WTC11 (cell line): ENCODE data around the gene TSEN54. TPM values are rescaled to one million over a fixed set of nuclear protein-coding genes. Genes with fewer than 3 reads are reported as not detected.

Experiments
- ATAC-seq: fragments of 200-7000 bp; cut with Tn5 transposase; 2 replicates; pipeline ENCODE4 v1.10.0; 2021; ENCODE audit warnings: mild to moderate bottlenecking, moderate library complexity
- CTCF ChIA-PET: fragments of 300-600 bp; sonication (Branson Sonifier 250); formaldehyde crosslinking; loops from one replicate; lab custom pipeline; 2021; ENCODE audit warnings: antibody characterized with exemption; lab: Charles Lee
- POLR2A ChIA-PET: fragments of 350-600 bp; sonication (Branson Sonifier 250); formaldehyde crosslinking; loops from one replicate; lab custom pipeline; 2021; ENCODE audit warnings: antibody characterized with exemption; lab: Charles Lee
- DNase-seq: peaks from one replicate; pipeline ENCODE4 v3.0.0; 2021; ENCODE audit warnings: low spot score
- H3K27ac Mint-ChIP-seq: 2 replicates; pipeline ENCODE4 v1.8.0; 2021; ENCODE audit warnings: mixed read lengths
- H3K27me3 Mint-ChIP-seq: 2 replicates; pipeline ENCODE4 v1.8.0; 2021; ENCODE audit warnings: low read depth, mild to moderate bottlenecking, moderate library complexity, mixed read lengths
- H3K36me3 Mint-ChIP-seq: 2 replicates; pipeline ENCODE4 v1.8.0; 2021; ENCODE audit warnings: mixed read lengths
- H3K4me1 Mint-ChIP-seq: 2 replicates; pipeline ENCODE4 v1.8.0; 2022; ENCODE audit warnings: mixed read lengths
- H3K4me3 Mint-ChIP-seq: 2 replicates; pipeline ENCODE4 v1.8.0; 2021; ENCODE audit warnings: mild to moderate bottlenecking, moderate library complexity, mixed read lengths
- H3K9me3 Mint-ChIP-seq: 2 replicates; pipeline ENCODE4 v1.8.0; 2021; ENCODE audit warnings: mixed read lengths
- ATF1 ChIP-seq: sonication (generic); formaldehyde crosslinking; IDR thresholded peaks from 2 replicates; pipeline ENCODE4 v1.8.1; 2023; ENCODE audit warnings: mild to moderate bottlenecking, moderate library complexity, missing genetic modification reagents
- CBFB ChIP-seq: sonication (generic); formaldehyde crosslinking; IDR thresholded peaks from 2 replicates; pipeline ENCODE4 v1.8.1; 2022; ENCODE audit warnings: mild to moderate bottlenecking, low read depth, missing genetic modification reagents
- CREB1 ChIP-seq: sonication (generic); formaldehyde crosslinking; IDR thresholded peaks from 2 replicates; pipeline ENCODE4 v1.8.0; 2023; ENCODE audit warnings: mild to moderate bottlenecking, missing genetic modification reagents
- FOXP4 ChIP-seq: sonication (generic); formaldehyde crosslinking; IDR thresholded peaks from 2 replicates; pipeline ENCODE4 v1.8.0; 2022; ENCODE audit warnings: mild to moderate bottlenecking, missing genetic modification reagents
- GRHL2 ChIP-seq: fragments of 250-450 bp; sonication (Bioruptor Pico); IDR thresholded peaks from 2 replicates; pipeline ENCODE4 v1.8.0; 2022; ENCODE audit warnings: mild to moderate bottlenecking, moderate library complexity; ENCODE audit not compliant: insufficient replicate concordance, severe bottlenecking
- HMGXB4 ChIP-seq: sonication (generic); formaldehyde crosslinking; IDR thresholded peaks from 2 replicates; pipeline ENCODE4 v1.8.1; 2023; ENCODE audit warnings: mild to moderate bottlenecking, moderate library complexity, missing genetic modification reagents
- KAT7 ChIP-seq: sonication (generic); formaldehyde crosslinking; IDR thresholded peaks from 2 replicates; pipeline ENCODE4 v1.8.1; 2023; ENCODE audit warnings: missing genetic modification reagents, mild to moderate bottlenecking, borderline replicate concordance
- NFE2L1 ChIP-seq: sonication (generic); formaldehyde crosslinking; IDR thresholded peaks from 2 replicates; pipeline ENCODE4 v1.8.1; 2023; ENCODE audit warnings: missing genetic modification reagents
- NR1H2 ChIP-seq: sonication (generic); formaldehyde crosslinking; IDR thresholded peaks from 2 replicates; pipeline ENCODE4 v1.9.0; 2021; ENCODE audit warnings: mild to moderate bottlenecking, moderate library complexity, missing genetic modification reagents
- NR3C1 ChIP-seq: sonication (generic); formaldehyde crosslinking; conservative IDR thresholded peaks from 2 replicates; pipeline ENCODE4 v1.8.1; 2023; ENCODE audit warnings: low read depth, mild to moderate bottlenecking, missing genetic modification reagents
- PREB ChIP-seq: sonication (generic); formaldehyde crosslinking; IDR thresholded peaks from 2 replicates; pipeline ENCODE4 v1.8.1; 2022; ENCODE audit warnings: mild to moderate bottlenecking, missing genetic modification reagents, moderate library complexity, borderline replicate concordance
- PRRX2 ChIP-seq: fragments of 250-450 bp; sonication (Bioruptor Pico); IDR thresholded peaks from 2 replicates; pipeline ENCODE4 v1.8.0; 2021; ENCODE audit warnings: mild to moderate bottlenecking
- SOX15 ChIP-seq: fragments of 250-450 bp; sonication (Bioruptor Pico); IDR thresholded peaks from 2 replicates; pipeline ENCODE4 v1.9.0; 2021; ENCODE audit warnings: mild to moderate bottlenecking
- TP53 ChIP-seq: sonication (generic); formaldehyde crosslinking; IDR thresholded peaks from 2 replicates; pipeline ENCODE4 v1.8.1; 2023; ENCODE audit warnings: mild to moderate bottlenecking, missing genetic modification reagents
- USF1 ChIP-seq: sonication (generic); formaldehyde crosslinking; IDR thresholded peaks from 2 replicates; pipeline ENCODE4 v1.8.0; 2022; ENCODE audit warnings: mild to moderate bottlenecking, missing genetic modification reagents
- ZNF219 ChIP-seq: sonication (generic); formaldehyde crosslinking; IDR thresholded peaks from 2 replicates; pipeline ENCODE4 v1.8.0; 2023; ENCODE audit warnings: missing genetic modification reagents, mild to moderate bottlenecking, borderline replicate concordance
- ZNF232 ChIP-seq: sonication (generic); formaldehyde crosslinking; IDR thresholded peaks from 2 replicates; pipeline ENCODE4 v1.8.0; 2022; ENCODE audit warnings: mild to moderate bottlenecking, missing genetic modification reagents
- ZNF281 ChIP-seq: sonication (generic); formaldehyde crosslinking; IDR thresholded peaks from 2 replicates; pipeline ENCODE4 v1.8.0; 2023; ENCODE audit warnings: mild to moderate bottlenecking, missing genetic modification reagents
- ZNF425 ChIP-seq: fragments of 250-450 bp; sonication (Bioruptor Pico); conservative IDR thresholded peaks from 2 replicates; pipeline ENCODE4 v1.9.0; 2021; ENCODE audit warnings: mild to moderate bottlenecking
- ZNF512 ChIP-seq: sonication (generic); formaldehyde crosslinking; IDR thresholded peaks from 2 replicates; pipeline ENCODE4 v1.8.1; 2022; ENCODE audit warnings: missing genetic modification reagents, borderline replicate concordance
- ZNF671 ChIP-seq: fragments of 250-450 bp; sonication (Bioruptor Pico); IDR thresholded peaks from 2 replicates; pipeline ENCODE4 v1.8.0; 2021; ENCODE audit warnings: mild to moderate bottlenecking
- total RNA-seq: library from RNA; stranded (reverse); gene quantifications from 3 replicates; pipeline ENCODE4 v1.2.3, GENCODE V29; 2021

TSEN54 gene
- total RNA-seq, 1 experiment from 2014 or later: 53.4 TPM

GRCh38 chr17:75489511-75489955, 26.8 kb upstream of the TSEN54 start:
- no peaks in the 10 kb centered on the region for H3K27me3 Mint-ChIP-seq
- no peaks in the 10 kb centered on the region for H3K9me3 Mint-ChIP-seq
- CTCF ChIA-PET: interaction anchor here (1.1 to 1.3 kb wide), 2 partner anchors 9 to 219 kb away, joined by 3 to 4 read pairs; partner anchors contain the start of gene MIF4GD
- H3K4me3 Mint-ChIP-seq: no peak overlapping the region
- H3K36me3 Mint-ChIP-seq: peaks cover 3% of the 10 kb centered on the region; the same call in 1 of the 2 replicates
- no peak overlapping the region for H3K27ac Mint-ChIP-seq
- ATAC-seq (no peak), DNase-seq (no peak)
- POLR2A ChIA-PET: no interaction called here
- H3K4me1 Mint-ChIP-seq: peaks cover 6% of the 10 kb centered on the region
- TF ChIP-seq NFE2L1 (CRISPR knock-in tag) (no peak), PRRX2 (no peak), FOXP4 (CRISPR knock-in tag) (no peak), SOX15 (CRISPR knock-in tag) (no peak), CREB1 (CRISPR knock-in tag) (no peak), CBFB (CRISPR knock-in tag) (no peak)

- Mint-ChIP-seq H3K36me3 (peaks cover 3% of the 10 kb centered on the region; the same call in 1 of the 2 replicates), H3K27me3 (no peaks in the 10 kb centered on the region), H3K9me3 (no peaks in the 10 kb centered on the region), H3K4me1 (peaks cover 6% of the 10 kb centered on the region), H3K4me3 (no peak overlapping the region), H3K27ac (no peak overlapping the region)
- ATAC-seq: no peak
- no peak for DNase-seq
- POLR2A ChIA-PET: no interaction called here
- CTCF ChIA-PET: interaction anchor here (0.7 to 1.3 kb wide), 3 partner anchors 10 to 250 kb away, joined by 3 to 4 read pairs (median 3); partner anchors contain the start of gene MIF4GD
- no peak for TF ChIP-seq ZNF671 (CRISPR knock-in tag)
- TF ChIP-seq NFE2L1 (CRISPR knock-in tag): no peak
- TF ChIP-seq KAT7 (CRISPR knock-in tag): no peak
- TF ChIP-seq USF1 (CRISPR knock-in tag): no peak
- no peak for TF ChIP-seq NR3C1 (CRISPR knock-in tag)
- TF ChIP-seq NR1H2: no peak
- no peak for TF ChIP-seq TP53 (CRISPR knock-in tag)
- TF ChIP-seq GRHL2: no peak
- TF ChIP-seq ZNF219: no peak
- TF ChIP-seq PREB (CRISPR knock-in tag): no peak
- no peak for TF ChIP-seq ZNF425 (CRISPR knock-in tag)
- no peak for TF ChIP-seq ZNF281 (CRISPR knock-in tag)
- TF ChIP-seq ZNF512 (CRISPR knock-in tag): no peak
- no peak for TF ChIP-seq ATF1 (CRISPR knock-in tag)
- no peak for TF ChIP-seq ZNF232
- TF ChIP-seq HMGXB4 (CRISPR knock-in tag): no peak
These were observed 26.1 kb upstream of the TSEN54 start for GRCh38 chr17:75490173-75490743.
